ENCODE data around the gene DNAH9. TPM values are rescaled to one million over a fixed set of nuclear protein-coding genes. Genes with fewer than 3 reads are reported as not detected.

Gene DNAH9
- total RNA-seq, 1 experiment from 2014 or later: 2.9 TPM

GRCh38 chr17:11852231-11852630, 254.0 kb downstream of the DNAH9 start:
- DNase-seq (ENCODE audit: low read depth, low spot score): no peak
- in situ Hi-C loops (cut with HindIII; ENCODE audit: low pct_unique_long_range_greater_than_20kb, low sequenced_read_pairs): no loop called here

DNA sequence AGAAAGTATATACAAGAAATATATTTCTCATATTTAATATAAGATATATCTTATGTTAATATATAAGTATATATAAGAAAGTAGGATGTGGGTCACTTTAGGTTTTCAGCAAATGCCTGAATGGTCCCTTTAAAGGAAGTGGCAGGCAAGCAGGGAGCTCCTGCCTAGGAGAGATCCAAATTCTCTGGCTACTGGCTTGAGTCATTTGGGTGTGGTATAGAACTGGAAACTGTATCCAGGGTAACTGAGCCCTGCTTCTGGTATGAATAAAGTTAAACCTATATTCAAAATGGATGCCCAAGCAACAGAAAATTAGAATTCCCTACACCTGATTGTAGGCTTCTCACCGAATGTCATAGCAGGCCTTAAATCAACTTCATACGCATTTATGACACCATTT, 254.6 kb downstream of the DNAH9 start:
- DNase-seq (ENCODE audit: low read depth, low spot score): no peak
- in situ Hi-C loops (cut with HindIII; ENCODE audit: low pct_unique_long_range_greater_than_20kb, low sequenced_read_pairs): no loop called here

DNA sequence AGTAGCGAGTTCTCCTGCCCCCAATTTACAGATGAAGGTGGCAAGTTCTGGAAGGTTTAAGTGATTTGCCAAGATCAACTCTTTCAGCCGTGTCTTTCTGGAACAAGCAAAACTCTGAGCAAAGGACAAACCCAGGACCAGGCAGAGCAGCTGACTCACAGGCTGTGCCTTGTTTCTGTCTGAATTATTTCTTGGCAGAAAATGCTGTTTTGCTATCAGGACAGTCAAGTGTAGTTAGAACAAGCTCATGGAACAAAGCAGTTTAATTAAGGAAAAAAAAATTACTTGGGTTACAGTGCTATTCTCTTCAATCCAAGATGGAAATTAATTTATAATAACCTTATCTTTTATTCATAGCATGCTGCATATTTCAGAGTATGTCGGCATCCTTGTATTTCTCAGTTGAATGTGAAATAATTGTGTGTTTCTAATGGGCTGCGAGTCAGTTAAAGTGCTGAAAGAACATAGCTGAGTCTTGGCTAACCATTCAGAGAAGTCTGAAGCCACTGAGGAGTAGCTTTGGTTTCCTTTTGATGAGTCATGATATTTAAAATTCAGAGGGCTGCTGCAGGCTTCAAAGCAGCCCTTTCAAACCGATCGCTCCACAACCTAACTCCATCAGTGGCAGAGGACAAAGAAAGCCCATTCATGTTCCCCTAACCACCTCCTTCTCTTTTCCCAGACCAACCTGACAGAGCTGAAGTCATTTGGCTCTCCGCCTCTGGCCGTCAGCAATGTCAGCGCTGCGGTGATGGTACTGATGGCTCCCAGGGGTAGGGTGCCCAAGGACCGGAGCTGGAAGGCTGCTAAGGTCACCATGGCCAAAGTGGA, 255.3 kb downstream of the DNAH9 start:
- in situ Hi-C loops (cut with HindIII; ENCODE audit: low pct_unique_long_range_greater_than_20kb, low sequenced_read_pairs): no loop called here
- peak; percentile 93 for DNase-seq (ENCODE audit: low read depth, low spot score)

GRCh38 chr17:11855306-11855705, 257.0 kb downstream of the DNAH9 start:
- in situ Hi-C loops (cut with HindIII; ENCODE audit: low pct_unique_long_range_greater_than_20kb, low sequenced_read_pairs): no loop called here
- no peak for DNase-seq (ENCODE audit: low read depth, low spot score)

GRCh38 chr17:11857006-11857405, 258.7 kb downstream of the DNAH9 start:
- no peak for DNase-seq (ENCODE audit: low read depth, low spot score)
- in situ Hi-C loops (cut with HindIII; ENCODE audit: low pct_unique_long_range_greater_than_20kb, low sequenced_read_pairs): no loop called here

DNA sequence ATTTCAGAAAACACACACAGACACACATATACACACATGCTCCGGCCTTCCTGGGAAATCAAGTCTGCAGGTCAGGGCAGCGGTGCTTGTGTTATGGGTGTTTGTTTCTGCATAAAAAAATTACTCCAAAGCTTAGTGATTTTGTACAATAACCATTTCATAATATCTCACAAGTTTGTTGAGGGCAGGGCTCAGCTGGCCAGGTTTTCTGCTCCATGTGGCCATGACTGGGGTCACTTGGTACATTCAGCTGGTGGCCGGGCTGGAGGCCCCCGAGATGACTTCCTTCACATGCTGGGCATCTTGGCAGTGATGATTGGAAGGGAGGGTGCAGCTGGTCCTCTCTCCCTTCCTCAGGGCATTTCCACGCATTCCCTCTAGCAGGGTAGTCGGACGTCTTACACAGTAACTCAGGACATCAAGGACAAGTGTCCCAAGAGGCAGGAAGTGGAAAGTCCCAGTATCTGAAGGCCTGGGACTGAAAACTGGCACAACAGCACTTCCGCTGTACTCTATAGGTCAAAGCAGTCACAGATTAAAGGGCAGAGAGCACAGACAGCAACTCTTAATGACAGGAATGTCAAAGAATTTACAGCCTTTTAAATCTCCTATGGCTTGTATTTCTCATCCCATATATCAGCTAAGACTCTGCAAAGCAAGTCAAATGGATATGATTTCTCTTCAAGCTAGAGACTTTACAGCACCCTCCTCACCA, 271.6 kb downstream of the DNAH9 start:
- in situ Hi-C loops (cut with HindIII; ENCODE audit: low pct_unique_long_range_greater_than_20kb, low sequenced_read_pairs): no loop called here
- DNase-seq (ENCODE audit: low read depth, low spot score): no peak

- in situ Hi-C loops (cut with HindIII; ENCODE audit: low pct_unique_long_range_greater_than_20kb, low sequenced_read_pairs): no loop called here
- peak; percentile 2 for DNase-seq (ENCODE audit: low read depth, low spot score)
Observed at GRCh38 chr17:11871773-11872172, 273.5 kb downstream of the DNAH9 start.

DNA sequence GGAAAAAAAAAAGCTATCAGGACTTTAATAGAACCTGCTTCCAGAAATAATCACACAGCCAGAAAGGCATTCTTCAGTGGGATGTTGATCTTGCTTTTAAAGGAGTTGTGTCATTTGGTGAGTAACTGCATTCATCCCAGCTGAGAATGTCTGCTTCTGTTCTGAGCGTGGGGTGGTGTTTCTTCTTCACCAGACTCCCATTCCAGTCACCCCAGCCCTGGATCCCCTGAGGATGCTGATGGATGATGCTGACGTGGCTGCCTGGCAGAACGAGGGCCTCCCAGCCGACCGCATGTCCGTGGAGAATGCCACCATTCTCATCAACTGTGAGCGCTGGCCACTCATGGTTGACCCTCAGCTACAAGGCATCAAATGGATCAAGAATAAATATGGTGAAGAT, 276.5 kb downstream of the DNAH9 start:
- no peak for DNase-seq (ENCODE audit: low read depth, low spot score)
- in situ Hi-C loops (cut with HindIII; ENCODE audit: low pct_unique_long_range_greater_than_20kb, low sequenced_read_pairs): no loop called here

GRCh38 chr17:11880714-11881113, 282.4 kb downstream of the DNAH9 start:
- in situ Hi-C loops (cut with HindIII; ENCODE audit: low pct_unique_long_range_greater_than_20kb, low sequenced_read_pairs): no loop called here
- peak; percentile 86 for DNase-seq (ENCODE audit: low read depth, low spot score)

DNA sequence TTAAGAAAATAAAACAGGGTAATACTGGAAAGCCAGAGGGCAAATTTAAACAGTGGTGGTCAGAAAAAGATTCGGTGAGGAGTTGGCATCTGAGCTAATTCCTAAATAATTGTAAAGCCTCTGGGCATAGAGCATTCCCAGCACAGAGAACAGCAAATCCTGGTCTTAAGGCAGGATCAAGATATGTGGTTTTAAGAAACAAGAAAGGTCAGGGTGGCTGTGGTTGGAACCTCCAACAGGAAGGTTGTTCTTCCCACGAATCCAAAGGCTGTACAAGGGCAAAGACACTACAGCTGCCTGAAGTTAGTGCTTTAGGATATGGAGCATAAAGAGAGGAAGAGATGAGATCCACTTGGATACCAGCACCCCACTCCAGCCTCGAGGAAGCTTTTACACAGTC, 284.4 kb downstream of the DNAH9 start:
- peak; percentile 40 for DNase-seq (ENCODE audit: low read depth, low spot score)

DNA sequence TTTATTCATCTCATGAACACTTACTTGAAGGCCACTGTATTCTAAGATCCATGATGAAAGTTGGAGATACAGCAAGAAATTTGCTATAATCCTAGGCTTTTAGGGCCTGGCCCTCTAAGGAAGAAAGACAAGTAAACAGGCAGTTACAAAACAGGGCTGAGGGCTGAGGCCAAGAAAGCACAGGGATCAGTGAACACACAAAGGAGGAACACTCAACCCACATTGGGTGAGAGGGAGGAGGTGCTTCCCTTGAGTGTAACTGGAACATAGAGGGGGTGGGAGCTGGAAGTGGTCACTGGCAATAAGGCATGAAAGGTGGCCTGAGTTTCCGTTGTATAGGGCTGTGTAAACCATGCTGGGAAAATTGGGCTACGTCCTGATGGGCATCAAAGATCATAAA, 286.8 kb downstream of the DNAH9 start:
- in situ Hi-C loops (cut with HindIII; ENCODE audit: low pct_unique_long_range_greater_than_20kb, low sequenced_read_pairs): no loop called here
- DNase-seq (ENCODE audit: low read depth, low spot score): no peak

More for the DNA sequence above, 284.4 kb downstream of the DNAH9 start:
- in situ Hi-C loops (cut with HindIII; ENCODE audit: low pct_unique_long_range_greater_than_20kb, low sequenced_read_pairs): no loop called here

DNA sequence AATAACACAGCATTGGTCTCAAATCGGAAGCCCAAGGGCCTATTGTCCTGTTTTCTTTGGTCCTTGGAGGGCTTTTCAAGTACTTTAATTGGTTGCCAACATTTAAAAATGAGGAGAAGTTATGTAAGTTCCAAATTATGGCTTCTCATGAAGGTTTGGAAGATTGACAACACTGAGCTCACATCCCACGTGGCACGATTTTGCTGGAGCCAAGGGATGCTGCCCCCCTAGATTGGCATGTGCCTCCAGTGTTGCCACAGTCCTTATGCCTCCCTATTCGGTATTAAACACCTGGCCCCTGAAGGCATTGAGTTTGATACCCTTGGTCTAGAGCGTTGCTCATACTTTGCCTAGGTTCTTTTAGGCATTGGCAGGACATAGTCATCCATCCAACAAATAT, 291.0 kb downstream of the DNAH9 start:
- DNase-seq (ENCODE audit: low read depth, low spot score): no peak
- in situ Hi-C loops (cut with HindIII; ENCODE audit: low pct_unique_long_range_greater_than_20kb, low sequenced_read_pairs): no loop called here

- DNase-seq (ENCODE audit: low read depth, low spot score): no peak
- in situ Hi-C loops (cut with HindIII; ENCODE audit: low pct_unique_long_range_greater_than_20kb, low sequenced_read_pairs): no loop called here
Observed at GRCh38 chr17:11893862-11894261, 295.6 kb downstream of the DNAH9 start.

DNA sequence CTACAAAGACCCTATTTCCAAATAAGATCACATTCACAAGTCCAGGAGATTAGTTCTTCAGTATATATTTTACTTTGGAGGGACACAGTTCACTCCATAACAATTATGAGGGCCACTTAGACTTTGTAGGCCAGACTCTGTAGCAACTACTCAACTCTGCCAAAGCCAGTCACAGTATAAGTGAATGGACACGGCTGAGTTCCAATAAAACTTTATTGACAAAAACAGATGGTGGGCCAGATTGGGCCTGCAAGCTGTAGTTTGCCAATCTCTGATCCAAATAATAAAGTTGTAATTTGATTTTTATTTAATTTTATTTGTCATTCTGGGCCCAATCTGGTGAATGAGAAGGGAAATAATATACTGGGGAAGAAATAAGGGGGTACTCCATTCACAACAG, 297.9 kb downstream of the DNAH9 start:
- in situ Hi-C loops (cut with HindIII; ENCODE audit: low pct_unique_long_range_greater_than_20kb, low sequenced_read_pairs): no loop called here
- no peak for DNase-seq (ENCODE audit: low read depth, low spot score)

GRCh38 chr17:11898526-11899235, 300.4 kb downstream of the DNAH9 start:
- in situ Hi-C loops (cut with HindIII; ENCODE audit: low pct_unique_long_range_greater_than_20kb, low sequenced_read_pairs): no loop called here
- DNase-seq (ENCODE audit: low read depth, low spot score): no peak

DNA sequence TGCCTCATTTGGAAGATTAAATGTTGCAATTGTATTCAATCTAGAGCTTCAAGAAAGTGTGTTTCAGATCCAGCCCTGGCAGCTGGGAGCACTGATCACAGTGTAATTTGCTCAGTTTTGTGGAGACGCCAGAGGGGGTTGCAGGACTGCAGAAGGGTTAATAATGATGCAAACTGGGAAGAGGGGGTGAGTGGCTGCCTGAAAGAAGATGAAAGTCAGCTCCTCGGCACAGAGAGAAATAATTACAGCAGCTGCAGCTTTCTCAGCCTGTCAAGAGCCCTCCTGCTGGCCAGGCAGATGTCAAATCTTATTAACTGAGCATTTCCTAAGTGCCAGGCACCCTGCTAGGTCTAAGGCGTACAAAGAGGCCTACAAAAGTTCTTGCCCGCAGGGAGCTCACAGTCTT, 301.3 kb downstream of the DNAH9 start:
- in situ Hi-C loops (cut with HindIII; ENCODE audit: low pct_unique_long_range_greater_than_20kb, low sequenced_read_pairs): no loop called here
- DNase-seq (ENCODE audit: low read depth, low spot score): peak; percentile 10

- peak; percentile 61 for DNase-seq (ENCODE audit: low read depth, low spot score)
- in situ Hi-C loops (cut with HindIII; ENCODE audit: low pct_unique_long_range_greater_than_20kb, low sequenced_read_pairs): no loop called here
Observed at GRCh38 chr17:11900041-11900476, 301.8 kb downstream of the DNAH9 start.

- in situ Hi-C loops (cut with HindIII; ENCODE audit: low pct_unique_long_range_greater_than_20kb, low sequenced_read_pairs): no loop called here
- no peak for DNase-seq (ENCODE audit: low read depth, low spot score)
Observed at GRCh38 chr17:11900655-11901054, 302.4 kb downstream of the DNAH9 start.
